A549 (cell line): ENCODE data around the gene NBR1. TPM values are rescaled to one million over a fixed set of nuclear protein-coding genes. Genes with fewer than 3 reads are reported as not detected.

Experiments
- ATAC-seq, 2 experiments: fragments of 200-7000 bp in 1 of 2; fragments of >200 bp in 1 of 2; cut with Nextera tagmentation in 1 of 2; cut with Tn5 transposase in 1 of 2; 3 replicates each; pipeline versions ENCODE4 v1.8.0 to v1.9.1; 2018 to 2020; ENCODE audit warnings: mild to moderate bottlenecking in 1 of 2, moderate library complexity in 1 of 2
- CTCF ChIA-PET: fragments of 300-600 bp; sonication (Branson Sonifier 250); formaldehyde crosslinking; extraction: SDS; loops from one replicate; lab custom pipeline; 2021; ENCODE audit warnings: antibody characterized with exemption, inconsistent platforms; lab: Yijun Ruan, JAX
- POLR2A ChIA-PET: fragments of 350-600 bp; formaldehyde crosslinking; extraction: SDS; loops from one replicate; lab custom pipeline; 2021; ENCODE audit warnings: antibody characterized with exemption, inconsistent platforms; lab: Yijun Ruan, JAX
- DNase-seq, 2 experiments: peaks; one replicate each; pipeline versions ENCODE4 v3.0.0 to v3.0.0-alpha.2; 2011 to 2016; ENCODE audit warnings: low read depth in 1 of 2, low spot score in 1 of 2
- FAIRE-seq: peaks from 2 replicates; lab custom pipeline; 2011; peaks lifted over from hg19 to GRCh38; lab: Jason Lieb, UNC
- H3K27ac ChIP-seq, 2 experiments: fragments of >200 bp; sonication (Bioruptor Twin); formaldehyde crosslinking; 3 replicates each; pipeline ENCODE4 v1.5.1; 2016 to 2017
- H3K4me1 ChIP-seq: fragments of >200 bp; sonication (Bioruptor Twin); formaldehyde crosslinking; 3 replicates; pipeline ENCODE4 v1.6.1; 2016
- H3K4me2 ChIP-seq: fragments of >200 bp; sonication (Bioruptor Twin); formaldehyde crosslinking; 3 replicates; pipeline ENCODE4 v1.6.1; 2016
- H3K4me3 ChIP-seq: fragments of >200 bp; sonication (Bioruptor Twin); formaldehyde crosslinking; 3 replicates; pipeline ENCODE4 v1.5.1; 2016
- H3K9me3 ChIP-seq: fragments of >200 bp; sonication (Bioruptor Twin); formaldehyde crosslinking; 3 replicates; pipeline ENCODE4 v1.6.1; 2016
- CBX8 ChIP-seq: fragments of 200-600 bp; sonication (generic); IDR thresholded peaks from 2 replicates; pipeline ENCODE4 v1.6.1; 2016
- CEBPB ChIP-seq, 2 experiments: fragments of >200 bp in 1 of 2; sonication (Bioruptor Twin) in 1 of 2; formaldehyde crosslinking in 1 of 2; IDR thresholded peaks; 2 replicates each; pipeline ENCODE4 v1.6.1; 2012 to 2016
- ESRRA ChIP-seq: fragments of 150-350 bp; IDR thresholded peaks from 2 replicates; pipeline ENCODE4 v1.6.1; 2014; ENCODE audit warnings: mild to moderate bottlenecking, low read length, borderline replicate concordance
- FOSL2 ChIP-seq, 2 experiments: fragments of 450-650 bp in 1 of 2; fragments of >200 bp in 1 of 2; sonication (Bioruptor Twin) in 1 of 2; formaldehyde crosslinking; IDR thresholded peaks; 2 replicates each; pipeline versions ENCODE4 v1.5.0 to v1.6.1; 2016 to 2020; ENCODE audit warnings: mild to moderate bottlenecking in 1 of 2, moderate library complexity in 1 of 2
- GATA3 ChIP-seq: IDR thresholded peaks from 2 replicates; pipeline ENCODE4 v1.6.1; 2012; ENCODE audit warnings: borderline replicate concordance
- HEYL ChIP-seq: fragments of 250-450 bp; sonication (Bioruptor Pico); IDR thresholded peaks from 2 replicates; pipeline ENCODE4 v1.8.0; 2021; ENCODE audit warnings: mild to moderate bottlenecking, moderate library complexity
- JUNB ChIP-seq: fragments of >200 bp; sonication (Bioruptor Twin); formaldehyde crosslinking; IDR thresholded peaks from 2 replicates; pipeline ENCODE4 v1.6.1; 2016
- NFE2L2 ChIP-seq: fragments of 150-350 bp; conservative IDR thresholded peaks from 2 replicates; pipeline ENCODE4 v1.6.1; 2014; ENCODE audit warnings: low read length
- NPAS2 ChIP-seq: fragments of 250-450 bp; sonication (Bioruptor Pico); IDR thresholded peaks from 2 replicates; pipeline ENCODE4 v1.8.0; 2022; ENCODE audit warnings: mild to moderate bottlenecking, moderate library complexity, borderline replicate concordance
- PHF8 ChIP-seq: fragments of 200-600 bp; sonication (generic); IDR thresholded peaks from 2 replicates; pipeline ENCODE4 v1.6.1; 2016; ENCODE audit warnings: low read depth, mild to moderate bottlenecking, antibody characterized with exemption, moderate library complexity, borderline replicate concordance
- POLR2AphosphoS2 ChIP-seq: conservative IDR thresholded peaks from 2 replicates; pipeline ENCODE4 v1.6.1; 2012; ENCODE audit warnings: low read length, improper control_type of control experiment, inconsistent platforms
- RARB ChIP-seq: fragments of 250-450 bp; sonication (Bioruptor Pico); IDR thresholded peaks from 2 replicates; pipeline ENCODE4 v1.8.0; 2021; ENCODE audit warnings: mild to moderate bottlenecking, moderate library complexity
- RCOR1 ChIP-seq: fragments of 150-350 bp; IDR thresholded peaks from 2 replicates; pipeline ENCODE4 v1.6.1; 2014; ENCODE audit warnings: antibody characterized with exemption, low read length, low read depth
- TP53 ChIP-seq: fragments of 250-450 bp; sonication (Bioruptor Pico); IDR thresholded peaks from 2 replicates; pipeline ENCODE4 v1.5.0; 2021; ENCODE audit warnings: mild to moderate bottlenecking, moderate library complexity
- ZC3H11A ChIP-seq: fragments of 450-650 bp; IDR thresholded peaks from 2 replicates; pipeline ENCODE4 v1.6.1; 2014; ENCODE audit warnings: antibody characterized with exemption, mild to moderate bottlenecking
- WGBS: methylation state at CpG from one replicate; pipeline ENCODE4 v1.1.6; 2017; ENCODE audit errors: missing lambda C conversion rate; 5-methylcytosine and 5-hydroxymethylcytosine counted together
- polyA plus RNA-seq, 4 experiments: library from polyadenylated mRNA; depleted of rRNA in 3 of 4; stranded (reverse); fragments of >200 nt; fragmentation: RNase III in 1 of 4; extraction: RNeasy Plus Mini Kit Qiagen cat#74134 plus additional on column Dnase treatment in 1 of 4; gene quantifications; 2 replicates in 3 of 4; 3 replicates in 1 of 4; pipeline ENCODE4 v1.2.3, GENCODE V29; 2011 to 2017
- TF ChIP-seq, protein P1 (sequence below): fragments of 450-650 bp; IDR thresholded peaks from 2 replicates; pipeline ENCODE4 v1.6.1; 2014; ENCODE audit warnings: antibody characterized with exemption
- TF ChIP-seq, protein P2 (sequence below): fragments of 150-350 bp; IDR thresholded peaks from 2 replicates; pipeline ENCODE4 v1.6.1; 2014; ENCODE audit warnings: low read depth, mild to moderate bottlenecking, low read length
- TF ChIP-seq, protein P3 (sequence below): fragments of 250-450 bp; sonication (Bioruptor Pico); IDR thresholded peaks from 2 replicates; pipeline ENCODE4 v1.5.0; 2021; ENCODE audit warnings: mild to moderate bottlenecking, moderate library complexity, borderline replicate concordance
- TF ChIP-seq, protein P4 (sequence below): fragments of >200 bp; sonication (Bioruptor Twin); formaldehyde crosslinking; IDR thresholded peaks from 3 replicates; pipeline ENCODE4 v1.5.1; 2016
- TF ChIP-seq, protein P5 (sequence below): fragments of >200 bp; sonication (Bioruptor Twin); formaldehyde crosslinking; IDR thresholded peaks from 3 replicates; pipeline ENCODE4 v1.6.1; 2016
- TF ChIP-seq, protein P6 (sequence below): IDR thresholded peaks from 2 replicates; pipeline ENCODE4 v1.6.1; 2012; ENCODE audit warnings: low read depth, borderline replicate concordance

Gene NBR1
- polyA plus RNA-seq, 2 of the 4 experiments (the other 2 are of a cell fraction), result 41.8 to 86.8 TPM

DNA sequence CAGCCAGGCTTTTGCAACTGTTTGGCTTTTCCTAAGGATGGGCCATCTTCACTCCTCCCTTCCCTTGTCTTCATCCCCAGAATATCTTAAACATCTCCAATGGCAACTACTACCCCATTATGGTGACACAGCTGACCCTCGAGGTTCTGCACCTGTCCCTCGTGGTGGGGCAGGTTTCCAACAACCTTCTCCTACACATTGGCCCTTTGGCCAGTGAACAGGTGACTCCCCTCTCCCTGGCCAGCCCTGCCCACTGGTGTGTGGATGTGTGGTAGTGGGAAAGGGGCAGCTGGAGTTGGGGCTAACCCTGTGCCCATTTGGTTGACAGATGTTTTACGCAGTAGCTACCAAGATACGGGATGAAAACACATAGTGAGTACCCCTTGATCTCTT, 45.4 kb downstream of the NBR1 start:
- peaks cover 8% of the 10 kb centered on the region; the same call in 1 of the 3 replicates for H3K4me1 ChIP-seq
- no peak overlapping the region for H3K4me3 ChIP-seq
- FAIRE-seq, result no peak
- no peak for ATAC-seq
- no peak for DNase-seq
- WGBS, result 79% methylated on average over 4 of the region's 4 CpGs
- no peak overlapping the region for H3K4me2 ChIP-seq
- CTCF ChIA-PET, result interaction anchor here (0.6 to 1.9 kb wide), 5 partner anchors 9 to 97 kb away, joined by 3 to 7 read pairs (median 3); no protein-coding TSS in a partner anchor
- H3K27ac ChIP-seq, result no peak overlapping the region
- TF ChIP-seq GATA3 (no peak), PHF8 (no peak), ESRRA (no peak), JUNB (no peak), FOSL2 (IDR thresholded peaks at IDR 0.05) (no peak), FOSL2 (CRISPR knock-in tag; IDR thresholded peaks at IDR 0.05) (no peak), CEBPB (IDR thresholded peaks at IDR 0.05) (no peak), RARB (CRISPR knock-in tag) (no peak), CBX8 (no peak), NPAS2 (CRISPR knock-in tag) (no peak), TP53 (CRISPR knock-in tag) (no peak)
- TF ChIP-seq, protein P1, sequence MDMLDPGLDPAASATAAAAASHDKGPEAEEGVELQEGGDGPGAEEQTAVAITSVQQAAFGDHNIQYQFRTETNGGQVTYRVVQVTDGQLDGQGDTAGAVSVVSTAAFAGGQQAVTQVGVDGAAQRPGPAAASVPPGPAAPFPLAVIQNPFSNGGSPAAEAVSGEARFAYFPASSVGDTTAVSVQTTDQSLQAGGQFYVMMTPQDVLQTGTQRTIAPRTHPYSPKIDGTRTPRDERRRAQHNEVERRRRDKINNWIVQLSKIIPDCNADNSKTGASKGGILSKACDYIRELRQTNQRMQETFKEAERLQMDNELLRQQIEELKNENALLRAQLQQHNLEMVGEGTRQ, result no peak
- TF ChIP-seq, protein P2, sequence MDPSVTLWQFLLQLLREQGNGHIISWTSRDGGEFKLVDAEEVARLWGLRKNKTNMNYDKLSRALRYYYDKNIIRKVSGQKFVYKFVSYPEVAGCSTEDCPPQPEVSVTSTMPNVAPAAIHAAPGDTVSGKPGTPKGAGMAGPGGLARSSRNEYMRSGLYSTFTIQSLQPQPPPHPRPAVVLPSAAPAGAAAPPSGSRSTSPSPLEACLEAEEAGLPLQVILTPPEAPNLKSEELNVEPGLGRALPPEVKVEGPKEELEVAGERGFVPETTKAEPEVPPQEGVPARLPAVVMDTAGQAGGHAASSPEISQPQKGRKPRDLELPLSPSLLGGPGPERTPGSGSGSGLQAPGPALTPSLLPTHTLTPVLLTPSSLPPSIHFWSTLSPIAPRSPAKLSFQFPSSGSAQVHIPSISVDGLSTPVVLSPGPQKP, result no peak
- POLR2A ChIA-PET, result interaction anchor here (2.5 kb wide), 1 partner anchor 99 kb away, joined by 15 read pairs; no protein-coding TSS in a partner anchor
- H3K9me3 ChIP-seq, result no peaks in the 10 kb centered on the region

DNA sequence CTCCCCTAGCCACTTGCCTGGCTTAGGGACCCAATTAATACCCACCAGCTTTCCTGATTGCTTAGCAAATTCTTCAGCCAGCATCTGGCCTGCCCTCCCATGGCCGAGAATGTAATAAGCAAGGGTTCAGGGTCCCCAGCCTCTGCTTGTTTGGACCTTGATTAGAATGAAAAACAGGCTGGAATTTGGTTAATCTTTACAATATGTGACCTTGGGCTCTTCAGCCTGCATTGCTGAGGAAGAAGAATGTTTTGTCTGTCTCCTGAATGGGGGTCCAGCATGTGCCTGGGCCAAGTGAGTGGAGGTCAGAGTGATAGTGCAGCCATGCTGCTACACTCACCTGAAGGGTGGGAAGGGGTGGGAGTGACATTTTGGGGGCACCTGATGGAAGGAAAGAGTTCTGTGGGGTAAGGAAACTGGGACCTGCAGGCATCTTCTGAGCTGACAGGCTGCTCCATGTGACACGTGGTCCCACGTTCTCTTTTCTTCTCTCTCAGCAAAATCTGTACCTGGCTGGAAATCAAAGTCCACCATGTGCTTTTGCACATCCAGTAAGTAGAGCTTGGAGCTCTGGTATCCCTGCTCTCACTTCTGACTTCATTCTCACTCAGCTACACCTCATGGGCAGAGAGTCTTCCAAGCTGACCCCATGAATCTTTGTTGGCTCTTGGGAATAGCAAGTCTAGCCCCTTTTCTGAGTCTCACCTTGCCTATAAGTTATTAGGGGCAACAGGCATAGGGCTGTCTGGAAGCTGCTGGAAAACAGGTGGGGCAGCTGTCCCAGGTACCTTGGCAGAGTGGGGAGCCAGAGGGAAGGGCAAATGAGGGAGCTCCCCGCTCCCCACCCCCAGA, 46.0 kb downstream of the NBR1 start:
- CTCF ChIA-PET, result interaction anchor here (0.6 to 1.9 kb wide), 8 partner anchors 8 to 96 kb away, joined by 3 to 7 read pairs (median 3); no protein-coding TSS in a partner anchor
- WGBS, result 85% methylated on average over 4 of the region's 4 CpGs

More for the DNA sequence above, 46.0 kb downstream of the NBR1 start:
- ATAC-seq, result no peak
- Histone ChIP-seq H3K4me2 (no peak overlapping the region), H3K9me3 (no peaks in the 10 kb centered on the region), H3K4me1 (peaks cover 8% of the 10 kb centered on the region; the same call in 1 of the 3 replicates), H3K27ac (no peak overlapping the region), H3K4me3 (no peak overlapping the region)
- no peak for FAIRE-seq
- no peak for TF ChIP-seq POLR2AphosphoS2
- no peak for TF ChIP-seq NFE2L2
- TF ChIP-seq, protein P3, sequence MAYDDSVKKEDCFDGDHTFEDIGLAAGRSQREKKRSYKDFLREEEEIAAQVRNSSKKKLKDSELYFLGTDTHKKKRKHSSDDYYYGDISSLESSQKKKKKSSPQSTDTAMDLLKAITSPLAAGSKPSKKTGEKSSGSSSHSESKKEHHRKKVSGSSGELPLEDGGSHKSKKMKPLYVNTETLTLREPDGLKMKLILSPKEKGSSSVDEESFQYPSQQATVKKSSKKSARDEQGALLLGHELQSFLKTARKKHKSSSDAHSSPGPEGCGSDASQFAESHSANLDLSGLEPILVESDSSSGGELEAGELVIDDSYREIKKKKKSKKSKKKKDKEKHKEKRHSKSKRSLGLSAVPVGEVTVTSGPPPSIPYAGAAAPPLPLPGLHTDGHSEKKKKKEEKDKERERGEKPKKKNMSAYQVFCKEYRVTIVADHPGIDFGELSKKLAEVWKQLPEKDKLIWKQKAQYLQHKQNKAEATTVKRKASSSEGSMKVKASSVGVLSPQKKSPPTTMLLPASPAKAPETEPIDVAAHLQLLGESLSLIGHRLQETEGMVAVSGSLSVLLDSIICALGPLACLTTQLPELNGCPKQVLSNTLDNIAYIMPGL (CRISPR knock-in tag), result no peak
- no peak for TF ChIP-seq RCOR1
- TF ChIP-seq, protein P4, sequence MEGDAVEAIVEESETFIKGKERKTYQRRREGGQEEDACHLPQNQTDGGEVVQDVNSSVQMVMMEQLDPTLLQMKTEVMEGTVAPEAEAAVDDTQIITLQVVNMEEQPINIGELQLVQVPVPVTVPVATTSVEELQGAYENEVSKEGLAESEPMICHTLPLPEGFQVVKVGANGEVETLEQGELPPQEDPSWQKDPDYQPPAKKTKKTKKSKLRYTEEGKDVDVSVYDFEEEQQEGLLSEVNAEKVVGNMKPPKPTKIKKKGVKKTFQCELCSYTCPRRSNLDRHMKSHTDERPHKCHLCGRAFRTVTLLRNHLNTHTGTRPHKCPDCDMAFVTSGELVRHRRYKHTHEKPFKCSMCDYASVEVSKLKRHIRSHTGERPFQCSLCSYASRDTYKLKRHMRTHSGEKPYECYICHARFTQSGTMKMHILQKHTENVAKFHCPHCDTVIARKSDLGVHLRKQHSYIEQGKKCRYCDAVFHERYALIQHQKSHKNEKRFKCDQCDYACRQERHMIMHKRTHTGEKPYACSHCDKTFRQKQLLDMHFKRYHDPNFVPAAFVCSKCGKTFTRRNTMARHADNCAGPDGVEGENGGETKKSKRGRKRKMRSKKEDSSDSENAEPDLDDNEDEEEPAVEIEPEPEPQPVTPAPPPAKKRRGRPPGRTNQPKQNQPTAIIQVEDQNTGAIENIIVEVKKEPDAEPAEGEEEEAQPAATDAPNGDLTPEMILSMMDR, result no peak
- TF ChIP-seq, protein P5, sequence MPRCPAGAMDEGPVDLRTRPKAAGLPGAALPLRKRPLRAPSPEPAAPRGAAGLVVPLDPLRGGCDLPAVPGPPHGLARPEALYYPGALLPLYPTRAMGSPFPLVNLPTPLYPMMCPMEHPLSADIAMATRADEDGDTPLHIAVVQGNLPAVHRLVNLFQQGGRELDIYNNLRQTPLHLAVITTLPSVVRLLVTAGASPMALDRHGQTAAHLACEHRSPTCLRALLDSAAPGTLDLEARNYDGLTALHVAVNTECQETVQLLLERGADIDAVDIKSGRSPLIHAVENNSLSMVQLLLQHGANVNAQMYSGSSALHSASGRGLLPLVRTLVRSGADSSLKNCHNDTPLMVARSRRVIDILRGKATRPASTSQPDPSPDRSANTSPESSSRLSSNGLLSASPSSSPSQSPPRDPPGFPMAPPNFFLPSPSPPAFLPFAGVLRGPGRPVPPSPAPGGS, result no peak
- TF ChIP-seq, protein P6, sequence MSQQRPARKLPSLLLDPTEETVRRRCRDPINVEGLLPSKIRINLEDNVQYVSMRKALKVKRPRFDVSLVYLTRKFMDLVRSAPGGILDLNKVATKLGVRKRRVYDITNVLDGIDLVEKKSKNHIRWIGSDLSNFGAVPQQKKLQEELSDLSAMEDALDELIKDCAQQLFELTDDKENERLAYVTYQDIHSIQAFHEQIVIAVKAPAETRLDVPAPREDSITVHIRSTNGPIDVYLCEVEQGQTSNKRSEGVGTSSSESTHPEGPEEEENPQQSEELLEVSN, result no peak
- no peak for TF ChIP-seq HEYL (CRISPR knock-in tag)
- no peak for TF ChIP-seq ZC3H11A
- DNase-seq, result no peak
- POLR2A ChIA-PET, result interaction anchor here (2.5 kb wide), 1 partner anchor 99 kb away, joined by 15 read pairs; no protein-coding TSS in a partner anchor
